HG02885 (cell line): Measurements from ENCODE around the gene SMARCA2.

Experiments
- ATAC-seq: cut with Tn5 transposase; IDR thresholded peaks from one replicate; pipeline ENCODE4 v1.9.1; 2021; ENCODE audit warnings: mild to moderate bottlenecking; ENCODE audit not compliant: unreplicated experiment, poor library complexity

SMARCA2 gene

GRCh38 chr9:2014696-2015580 lies at the start of gene SMARCA2:
SMARCA2 (plus strand) TSS chr9:2015347; CDS start chr9:2029023, 13,676 bp downstream.
- ATAC-seq, result peak; percentile 75

DNA sequence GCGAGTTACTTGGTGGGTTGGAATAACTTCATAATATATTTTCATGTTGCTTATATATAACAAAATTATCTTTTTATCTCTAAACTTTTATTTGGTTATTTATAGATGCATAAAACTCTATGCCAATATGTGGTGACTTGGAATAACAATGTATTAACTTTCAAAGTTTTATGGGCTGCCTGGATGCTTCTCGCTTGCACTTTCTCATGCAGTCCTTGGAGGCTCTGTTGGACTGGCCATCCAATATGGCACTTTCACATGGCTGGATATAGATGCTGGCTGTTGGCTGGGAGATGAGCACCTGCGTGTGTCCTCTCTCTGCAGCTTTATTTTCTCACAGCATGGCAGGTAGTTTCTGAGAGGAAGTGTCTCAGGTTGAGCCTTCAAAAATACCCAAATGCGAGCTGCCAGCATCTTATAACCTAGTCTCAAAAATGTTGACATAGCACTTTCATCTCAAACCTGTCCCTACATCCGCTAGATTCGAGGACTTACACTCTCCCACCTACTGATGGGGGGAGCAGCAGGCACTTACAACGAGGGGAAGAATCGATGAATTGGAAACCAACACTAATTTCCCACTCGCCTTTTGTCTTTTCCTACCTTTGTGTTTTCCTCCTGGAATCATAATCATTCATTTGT lies 48.3 kb upstream of the SMARCA2 start:
- ATAC-seq, result no peak

DNA sequence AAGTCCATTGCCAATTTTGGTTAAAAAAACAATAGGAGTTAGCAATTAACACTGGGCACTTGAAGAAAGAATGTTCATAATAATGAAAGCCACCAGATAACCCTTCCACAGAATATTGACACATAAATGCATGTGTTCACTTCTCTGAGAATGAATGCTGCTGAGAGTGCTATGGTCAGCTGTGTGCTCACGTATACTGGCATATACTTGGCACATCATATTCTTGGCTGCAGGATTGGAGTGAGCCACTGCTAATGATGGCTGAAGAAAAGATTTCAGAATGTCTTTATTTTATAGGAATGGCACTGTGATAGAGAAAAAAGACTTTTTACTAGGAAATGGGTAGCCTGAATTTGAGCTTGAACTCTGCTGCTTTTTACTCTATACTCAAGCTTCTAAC lies 46.0 kb upstream of the SMARCA2 start:
- ATAC-seq, result no peak

DNA sequence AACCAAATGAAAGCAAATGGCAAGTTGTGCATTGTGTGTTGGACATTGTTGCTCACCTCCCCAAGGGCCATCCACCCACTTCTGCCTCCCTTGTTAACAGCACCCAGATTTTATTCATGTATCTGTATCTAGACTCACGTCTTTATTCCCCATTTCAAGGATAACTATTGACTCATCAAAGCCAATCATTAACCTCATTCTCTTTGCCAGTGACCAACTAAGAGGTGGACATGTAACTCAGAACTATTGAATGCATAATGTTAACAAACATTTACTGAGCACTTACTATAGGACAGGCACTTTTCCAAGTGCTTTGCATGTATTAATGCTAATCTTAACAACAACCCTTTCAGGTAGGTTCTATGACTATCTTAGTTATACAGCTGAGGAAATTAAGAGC lies 45.2 kb upstream of the SMARCA2 start:
- ATAC-seq, result no peak

GRCh38 chr9:1972672-1973071 lies 42.5 kb upstream of the SMARCA2 start:
- ATAC-seq, result no peak

GRCh38 chr9:1977026-1977425 lies 38.1 kb upstream of the SMARCA2 start:
- ATAC-seq, result no peak

DNA sequence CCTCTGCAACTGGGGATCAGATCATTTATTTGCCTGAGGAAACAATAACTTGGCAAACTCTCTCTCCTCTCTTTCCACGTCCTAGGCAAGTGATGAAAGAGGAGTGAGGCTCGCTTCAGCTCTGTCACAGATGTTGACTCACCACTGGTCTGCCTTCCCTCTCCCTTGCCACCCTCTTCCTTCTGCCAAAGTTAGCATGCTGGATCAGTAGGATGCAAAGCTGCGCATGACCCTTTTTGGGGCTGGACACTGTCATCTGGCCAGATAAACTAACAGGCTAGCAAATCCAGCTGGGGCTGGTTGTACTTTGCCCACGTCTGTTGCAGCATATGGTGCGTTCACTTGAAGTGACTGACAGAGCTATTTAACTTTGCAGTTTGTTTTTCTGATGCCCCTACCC lies 36.2 kb upstream of the SMARCA2 start:
- ATAC-seq, result no peak

GRCh38 chr9:1979741-1980367 lies 35.3 kb upstream of the SMARCA2 start:
- no peak for ATAC-seq

- no peak for ATAC-seq
These were observed 34.8 kb upstream of the SMARCA2 start for GRCh38 chr9:1980387-1980786.

- ATAC-seq, result no peak
These were observed 33.1 kb upstream of the SMARCA2 start for GRCh38 chr9:1982074-1982473.

GRCh38 chr9:1986341-1986740 lies 28.8 kb upstream of the SMARCA2 start:
- ATAC-seq, result no peak

DNA sequence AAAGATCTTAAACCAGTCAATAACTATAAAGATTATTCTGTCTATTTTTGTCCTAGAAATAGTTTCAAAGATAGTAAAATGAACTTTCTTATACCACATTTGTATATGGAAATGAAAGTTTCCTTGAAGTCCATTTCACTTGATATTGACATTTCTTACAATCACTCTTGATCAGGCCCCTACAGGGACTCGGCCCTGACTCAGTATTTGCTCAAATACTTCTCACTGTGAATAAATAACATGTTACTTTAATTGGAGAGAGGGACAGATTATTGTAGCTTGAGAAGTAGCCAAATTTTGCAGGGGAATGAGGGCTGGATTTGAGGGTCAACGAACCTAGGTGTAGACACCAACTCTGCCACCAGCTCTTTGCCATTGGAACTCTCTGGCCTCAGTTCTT lies 25.6 kb upstream of the SMARCA2 start:
- no peak for ATAC-seq

DNA sequence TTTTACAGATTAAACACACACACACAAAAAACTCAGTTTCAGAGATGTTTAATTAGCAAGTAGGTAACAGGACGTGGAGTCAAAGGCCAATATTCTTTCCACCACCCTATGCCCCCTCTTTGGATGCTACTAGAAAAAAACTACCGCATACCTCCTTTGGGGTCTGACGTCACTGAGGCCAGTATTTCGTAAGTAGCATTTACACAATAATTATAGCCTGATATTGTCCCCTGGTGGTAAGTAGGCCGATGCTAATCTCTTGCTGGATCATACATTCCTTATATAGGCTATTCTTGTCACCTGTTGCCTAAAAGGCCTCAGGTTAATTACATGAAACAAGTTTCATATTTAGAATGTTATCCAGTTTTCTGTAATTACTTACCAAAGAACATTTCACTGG lies 21.0 kb upstream of the SMARCA2 start:
- ATAC-seq, result no peak

DNA sequence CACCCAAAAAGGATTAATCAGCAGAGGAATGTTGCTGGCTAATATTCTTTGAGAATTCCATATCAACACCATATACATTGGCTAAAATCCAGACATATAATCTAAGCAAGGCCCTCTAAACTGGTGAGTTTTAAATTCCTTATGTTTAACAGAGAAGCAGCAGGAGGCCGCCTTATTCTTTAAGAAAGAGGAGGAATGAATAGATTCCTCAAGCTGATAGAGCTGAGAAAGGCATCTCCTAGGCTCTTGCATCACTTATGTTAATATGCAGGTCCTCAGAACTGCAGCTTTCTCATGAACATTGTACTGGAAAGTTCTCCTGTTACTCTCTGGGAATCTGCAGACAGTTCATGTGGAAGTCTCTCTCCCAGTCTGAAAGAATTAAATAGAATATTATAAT lies 20.1 kb upstream of the SMARCA2 start:
- ATAC-seq, result no peak

GRCh38 chr9:1996156-1996555 lies 19.0 kb upstream of the SMARCA2 start:
- no peak for ATAC-seq

DNA sequence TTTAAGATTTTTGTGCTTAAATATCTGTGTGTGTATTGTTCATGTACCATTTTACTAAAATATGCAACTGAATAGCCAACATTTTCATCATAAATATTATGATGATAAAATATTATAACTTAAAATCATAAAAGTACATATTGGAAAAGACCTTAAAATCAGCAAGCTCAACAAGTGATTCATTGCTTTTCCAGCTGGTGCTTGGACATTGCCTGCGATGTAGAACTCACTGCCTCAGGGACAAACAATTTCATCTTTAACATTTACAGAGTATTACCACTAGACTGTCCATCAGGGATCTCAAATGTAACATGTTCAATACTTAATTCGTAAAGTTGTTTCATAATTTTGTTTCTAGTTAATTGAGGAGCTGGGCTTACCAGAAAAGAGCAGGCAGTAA lies 17.5 kb upstream of the SMARCA2 start:
- ATAC-seq, result no peak

- no peak for ATAC-seq
These were observed 17.0 kb upstream of the SMARCA2 start for GRCh38 chr9:1998111-1998510.

DNA sequence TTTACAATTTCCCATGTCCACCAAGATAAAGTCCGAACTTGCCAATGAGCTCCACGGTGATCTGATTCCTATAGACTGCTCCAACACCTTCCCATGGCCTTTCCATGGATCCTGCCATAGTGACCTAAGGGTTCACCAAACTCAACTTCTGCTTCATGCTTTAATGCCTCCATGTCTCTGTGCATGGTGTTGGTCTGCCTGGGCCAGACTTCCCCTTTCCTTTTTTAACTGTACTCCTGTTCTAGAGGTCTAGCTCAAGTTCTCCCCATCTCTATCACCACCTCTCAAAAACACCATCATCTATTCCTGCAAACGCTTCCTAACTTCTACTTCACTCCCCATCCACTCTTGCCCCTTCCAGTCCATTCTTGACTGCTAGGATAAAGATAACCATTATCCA lies 14.8 kb upstream of the SMARCA2 start:
- no peak for ATAC-seq

- no peak for ATAC-seq
These were observed 6.8 kb upstream of the SMARCA2 start for GRCh38 chr9:2008372-2008771.

GRCh38 chr9:2012347-2012746 lies 2.8 kb upstream of the SMARCA2 start:
- peak; percentile 37 for ATAC-seq

DNA sequence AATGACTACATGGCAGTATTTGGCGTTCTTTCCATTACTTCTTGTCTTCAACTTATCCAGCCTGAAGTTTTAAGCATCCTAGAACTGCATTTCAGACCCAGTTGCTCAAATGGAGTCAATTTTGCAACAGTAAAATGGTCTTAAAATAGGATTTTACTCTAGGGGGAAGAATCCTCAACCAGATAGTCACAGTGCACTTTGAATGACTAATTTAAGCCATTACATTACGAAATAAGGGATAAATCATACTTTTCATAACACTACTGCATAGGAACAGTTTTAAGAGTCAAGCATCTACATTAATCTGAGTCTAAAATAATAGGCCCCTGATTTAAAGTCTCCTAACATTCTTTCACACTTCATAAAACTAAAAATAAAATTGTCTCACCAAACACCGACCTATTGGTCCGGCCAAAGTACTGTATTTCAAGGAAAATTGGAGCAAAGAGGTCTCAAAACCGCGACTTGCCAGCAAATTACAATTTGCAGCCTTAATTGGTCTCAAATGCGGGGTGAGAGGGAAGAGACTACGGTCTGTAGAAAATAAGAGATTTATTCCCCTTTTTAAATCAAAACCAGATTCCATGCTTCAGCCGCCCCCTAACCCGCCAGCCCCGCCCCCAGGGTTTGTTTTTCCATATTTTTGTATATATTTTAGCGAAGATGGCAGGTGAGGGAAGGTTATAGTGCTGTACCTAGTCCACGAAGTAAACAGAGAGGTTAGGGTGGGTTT lies 1.2 kb upstream of the SMARCA2 start:
- no peak for ATAC-seq
